ENCODE results near the gene CSPG4.
"Not testable (repeated sequence)": the region's sequence is repeated elsewhere in the genome, so short reads cannot be mapped to it uniquely, and the experiment has no call there.

The CSPG4 gene

GRCh38 chr15:75697974-75698747 lies 14.5 kb downstream of the CSPG4 start:
- H3K4me3 ChIP-seq (ENCODE audit: low read depth, low read length); DNase-seq (ENCODE audit: low read depth); in situ Hi-C loops (cut with HindIII; ENCODE audit: low sequenced_read_pairs): not testable (repeated sequence)

- no peak overlapping the region for H3K4me3 ChIP-seq (ENCODE audit: low read depth, low read length)
- no peak for DNase-seq (ENCODE audit: low read depth)
These were observed 15.1 kb downstream of the CSPG4 start for GRCh38 chr15:75697523-75697922.

GRCh38 chr15:75696854-75697259 lies 15.8 kb downstream of the CSPG4 start:
- DNase-seq (ENCODE audit: low read depth): no peak
- in situ Hi-C loops (cut with HindIII; ENCODE audit: low sequenced_read_pairs): no loop called here
- no peak for TF ChIP-seq CTCF (IDR thresholded peaks at IDR 0.05; ENCODE audit: low read depth, low read length, missing control alignments)
- no peak overlapping the region for H3K4me3 ChIP-seq (ENCODE audit: low read depth, low read length)

More at GRCh38 chr15:75697523-75697922, 15.1 kb downstream of the CSPG4 start:
- TF ChIP-seq CTCF (IDR thresholded peaks at IDR 0.05; ENCODE audit: low read depth, low read length, missing control alignments): no peak
- in situ Hi-C loops (cut with HindIII; ENCODE audit: low sequenced_read_pairs): no loop called here

- no peak for TF ChIP-seq CTCF (IDR thresholded peaks at IDR 0.05; ENCODE audit: low read depth, low read length, missing control alignments)
- H3K4me3 ChIP-seq (ENCODE audit: low read depth, low read length): no peak overlapping the region
- in situ Hi-C loops (cut with HindIII; ENCODE audit: low sequenced_read_pairs): no loop called here
- no peak for DNase-seq (ENCODE audit: low read depth)
These were observed 16.3 kb downstream of the CSPG4 start for GRCh38 chr15:75696311-75696720.

GRCh38 chr15:75695634-75696310 lies 16.9 kb downstream of the CSPG4 start:
- TF ChIP-seq CTCF (IDR thresholded peaks at IDR 0.05; ENCODE audit: low read depth, low read length, missing control alignments): no peak
- DNase-seq (ENCODE audit: low read depth): no peak
- H3K4me3 ChIP-seq (ENCODE audit: low read depth, low read length): no peak overlapping the region
- in situ Hi-C loops (cut with HindIII; ENCODE audit: low sequenced_read_pairs): no loop called here

- no peak overlapping the region for H3K4me3 ChIP-seq (ENCODE audit: low read depth, low read length)
- no peak for TF ChIP-seq CTCF (IDR thresholded peaks at IDR 0.05; ENCODE audit: low read depth, low read length, missing control alignments)
- in situ Hi-C loops (cut with HindIII; ENCODE audit: low sequenced_read_pairs): no loop called here
- no peak for DNase-seq (ENCODE audit: low read depth)
These were observed 17.4 kb downstream of the CSPG4 start for GRCh38 chr15:75695220-75695619.
